Islet of Langerhans (tissue), 1 donor: ENCODE data around the gene CACNA1C.
A peak's percentile ranks its signal among the peaks of the same experiment; 100 is the strongest.

Experiments
- FAIRE-seq: peaks from one replicate; lab custom pipeline; 2011; peaks lifted over from hg19 to GRCh38; lab: Jason Lieb, UNC

CACNA1C gene

DNA sequence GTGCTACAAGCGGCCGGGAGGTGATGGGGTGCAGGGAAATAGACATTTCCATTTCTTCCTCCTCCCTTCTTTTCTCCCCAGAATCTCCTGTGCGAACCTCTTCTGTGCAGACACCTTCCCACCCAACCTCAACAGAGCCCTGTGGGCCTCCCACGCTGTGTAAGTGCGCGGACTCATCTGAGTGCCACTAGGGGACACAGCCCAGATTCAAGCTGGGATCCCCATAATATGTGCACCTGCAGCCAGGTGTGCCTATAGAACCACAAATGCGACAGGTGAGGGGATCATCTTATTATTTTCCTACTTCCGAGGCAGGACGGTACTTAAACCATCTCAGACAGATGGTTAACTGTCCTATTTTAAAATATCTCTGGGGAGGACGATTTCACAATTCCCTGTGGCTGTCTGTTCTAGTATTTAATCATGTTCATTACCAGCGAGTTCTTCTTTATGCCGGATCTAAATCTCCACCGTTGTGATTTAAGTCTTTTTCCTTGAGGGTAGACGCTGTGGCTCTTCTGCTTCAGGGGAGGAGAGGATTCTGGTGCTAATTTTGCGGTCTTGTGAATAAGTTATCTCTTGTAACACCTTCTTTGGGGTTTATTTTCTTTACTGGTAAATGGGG lies 17.2 kb upstream of the CACNA1C start:
- no peak for FAIRE-seq

DNA sequence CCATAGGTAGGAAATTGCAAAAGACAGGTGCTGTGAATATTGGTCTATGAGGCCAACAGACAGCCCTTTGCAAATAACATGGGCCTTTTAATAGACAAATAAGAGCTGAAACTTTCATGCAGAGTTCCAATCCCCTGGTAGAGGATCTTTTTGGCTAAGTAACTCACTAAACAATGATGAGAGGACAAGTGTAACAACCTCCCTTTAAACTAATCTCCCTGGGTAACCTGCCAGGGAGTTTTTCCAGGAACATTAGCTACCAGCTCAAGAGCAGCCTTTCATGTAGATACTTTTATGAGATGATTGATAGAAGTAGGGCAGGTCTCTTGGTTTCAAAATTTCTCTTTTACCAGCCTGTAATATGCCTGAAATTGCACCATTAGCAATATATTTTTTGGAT lies 13.8 kb upstream of the CACNA1C start:
- no peak for FAIRE-seq

DNA sequence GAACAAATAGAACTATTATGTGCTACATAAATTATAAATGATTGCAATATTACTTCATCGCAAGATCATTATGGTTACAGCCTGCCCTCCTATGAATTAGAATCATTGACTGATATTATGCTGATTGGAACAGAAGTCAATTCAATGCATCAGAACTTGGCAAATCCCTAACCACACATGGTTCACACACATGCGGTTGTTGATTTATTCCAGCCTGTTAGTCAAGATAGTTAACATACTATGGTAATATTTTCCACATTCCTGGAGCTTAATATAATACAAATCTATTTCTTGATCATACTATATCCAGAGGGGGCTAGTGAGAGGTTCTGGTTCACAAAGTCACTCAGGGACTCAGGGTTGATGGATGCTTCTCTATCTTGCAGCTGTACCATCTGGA lies 9.7 kb upstream of the CACNA1C start:
- no peak for FAIRE-seq

DNA sequence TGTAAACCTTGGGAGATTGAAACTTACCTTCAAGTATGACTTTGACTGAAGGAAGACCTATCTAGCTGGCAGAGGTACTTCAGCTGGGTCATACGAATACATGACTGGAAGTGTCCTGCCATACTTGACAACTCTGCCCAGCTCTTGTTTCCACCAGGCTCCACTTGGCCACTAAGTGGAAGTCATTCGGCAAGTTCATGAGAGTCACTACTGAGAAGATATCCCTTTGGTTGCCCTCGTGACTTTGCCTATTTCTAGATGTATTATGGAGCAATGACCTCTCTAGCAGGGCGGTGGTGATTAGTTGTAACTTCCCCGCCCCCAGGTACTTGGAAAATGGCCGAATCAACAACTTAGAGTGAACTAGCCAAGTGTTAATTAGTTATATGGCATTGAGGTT lies 8.6 kb upstream of the CACNA1C start:
- no peak for FAIRE-seq

DNA sequence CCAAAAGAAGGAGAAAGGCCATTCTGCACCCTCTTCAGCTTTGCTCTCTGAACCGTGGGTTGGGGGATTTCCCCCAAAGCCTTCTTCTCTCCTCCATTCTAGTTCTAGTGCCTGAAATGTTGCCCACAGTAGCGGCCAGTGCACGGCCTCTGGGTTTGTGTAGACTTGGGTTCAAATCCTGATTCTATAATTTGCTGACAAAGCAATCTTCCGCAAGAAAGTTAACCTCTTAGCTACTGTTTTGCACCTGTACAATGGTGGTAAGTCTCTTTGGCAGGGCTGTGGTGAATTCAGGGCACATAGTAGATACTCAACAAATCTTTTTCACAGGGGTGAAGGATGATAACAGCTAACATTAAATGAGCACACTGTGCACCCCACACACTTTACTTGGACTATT lies 5.8 kb upstream of the CACNA1C start:
- no peak for FAIRE-seq

DNA sequence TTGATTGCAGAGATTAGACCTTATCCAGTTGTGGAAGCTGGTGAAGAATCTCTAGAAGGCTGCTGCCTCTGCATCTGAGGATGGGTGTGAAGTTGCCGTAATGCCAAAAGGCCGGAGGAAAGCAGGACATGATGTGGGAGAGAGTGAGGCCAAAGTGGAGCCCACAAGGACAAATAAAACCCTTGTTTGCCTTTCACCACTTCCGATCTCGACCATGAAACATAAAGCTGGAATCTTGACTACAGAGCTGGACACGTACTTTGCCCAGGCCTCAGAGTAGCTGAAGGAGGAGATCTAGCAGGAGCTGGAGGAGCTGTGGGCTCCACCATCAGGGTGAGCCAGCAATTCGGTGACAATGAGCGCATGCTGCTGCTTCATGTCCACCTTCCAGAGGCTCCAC lies 5.0 kb upstream of the CACNA1C start:
- no peak for FAIRE-seq

DNA sequence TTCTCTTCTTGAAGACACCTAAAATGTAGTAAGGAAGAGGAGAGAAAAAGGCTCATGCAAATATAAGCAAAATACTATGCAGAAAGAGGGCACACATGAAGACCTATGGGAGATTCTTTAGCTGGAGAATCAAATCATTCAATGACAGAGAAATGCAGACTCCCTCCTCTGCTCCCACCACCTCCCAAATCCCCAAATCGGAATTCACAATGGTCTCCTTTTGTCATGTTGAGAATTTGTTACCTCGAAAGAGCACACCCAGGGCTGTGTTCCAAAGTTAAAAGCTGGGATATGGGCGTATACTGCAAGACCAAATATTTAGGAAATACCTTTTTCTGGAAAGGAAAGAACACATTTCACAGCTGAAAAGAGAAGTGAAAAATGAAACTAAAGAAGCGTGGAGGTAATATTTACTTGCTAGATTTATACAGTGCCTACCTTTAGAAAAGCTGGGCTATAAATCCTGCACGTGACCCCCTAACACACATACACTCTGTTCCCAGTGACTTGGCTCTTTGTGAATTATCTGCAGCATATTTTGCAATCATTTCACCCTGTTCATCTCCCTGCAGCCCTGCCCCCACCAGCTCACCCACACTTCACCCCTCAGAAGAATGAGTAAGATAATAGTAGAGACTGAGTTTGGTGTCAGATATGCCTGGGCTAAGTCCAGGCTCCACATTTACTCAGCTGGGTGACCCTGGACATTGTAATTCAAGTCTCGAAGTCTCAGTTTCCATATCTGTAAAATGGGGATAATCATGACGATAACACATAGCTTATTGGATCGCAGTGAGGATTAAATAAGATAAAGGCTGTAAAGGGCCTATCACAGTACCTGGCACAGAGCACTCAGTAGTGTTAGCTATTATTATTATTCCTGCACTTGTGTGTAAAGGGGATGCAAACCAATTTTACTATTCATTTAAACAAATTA lies 2.9 kb upstream of the CACNA1C start:
- no peak for FAIRE-seq

DNA sequence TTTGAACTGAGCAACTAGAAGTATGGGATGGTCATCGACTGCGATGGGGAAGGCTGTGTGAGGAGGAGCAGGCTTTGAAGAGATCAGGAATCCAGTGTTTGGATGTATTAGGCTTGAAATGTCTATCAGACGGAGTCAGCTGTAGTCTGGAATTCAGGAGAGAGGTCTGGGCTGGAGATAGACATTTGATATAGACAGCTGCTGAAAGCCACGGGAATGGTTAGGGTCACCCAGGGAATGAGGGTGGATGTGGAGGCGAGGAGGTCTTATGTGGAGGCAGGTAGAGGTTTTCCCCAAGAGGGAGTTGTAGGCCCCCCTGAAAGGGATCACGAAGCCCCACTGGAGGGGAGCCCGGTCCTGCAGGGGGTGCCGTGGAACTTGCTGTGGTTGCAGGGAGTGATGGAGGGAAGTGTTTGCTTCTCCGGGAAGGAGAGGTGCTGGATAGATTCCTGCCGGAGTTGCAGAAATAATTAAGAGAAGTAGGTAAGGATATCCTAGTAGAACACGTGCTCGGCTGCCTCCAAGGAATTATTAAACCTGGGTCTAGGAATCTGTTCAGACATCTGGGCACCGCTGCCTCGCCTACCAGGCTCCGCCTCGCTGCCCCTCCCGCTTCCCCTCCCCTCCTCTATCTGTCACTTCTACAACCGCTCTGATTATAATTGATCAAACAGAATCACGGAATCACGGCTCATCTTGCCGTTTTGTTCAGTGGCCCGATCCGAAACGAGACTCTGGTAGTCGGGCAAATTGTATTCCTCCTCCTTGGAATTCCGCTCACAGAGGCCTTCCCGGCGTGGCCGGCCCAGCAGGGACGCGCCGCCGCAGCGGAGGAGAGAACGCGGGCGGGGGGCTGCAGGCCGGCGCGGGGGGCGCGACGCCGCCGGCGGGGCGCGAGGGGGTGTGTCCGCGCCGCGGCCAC lies 826 bp upstream of the CACNA1C start:
- no peak for FAIRE-seq

DNA sequence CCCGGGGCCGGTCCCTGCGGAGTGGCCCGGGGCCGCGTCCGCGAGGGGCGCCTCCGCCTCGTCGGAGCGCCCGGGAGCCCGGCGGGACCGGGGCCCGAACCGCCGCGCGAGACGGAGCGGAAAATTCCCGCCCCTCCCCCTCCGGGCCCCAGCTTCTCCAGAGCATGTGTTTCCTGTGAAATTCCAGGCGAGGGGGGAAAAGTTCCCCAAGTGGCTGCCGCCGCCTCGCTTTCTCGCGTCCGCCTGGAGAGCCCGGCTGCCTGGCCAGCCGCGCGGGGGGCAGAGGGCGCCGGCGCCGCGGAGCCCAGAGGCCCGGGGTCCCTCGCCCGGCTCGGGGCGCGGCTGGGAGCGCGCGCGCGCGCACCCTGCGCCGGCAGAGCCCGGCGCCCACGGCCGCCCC lies 904 bp downstream of the CACNA1C start:
- no peak for FAIRE-seq

DNA sequence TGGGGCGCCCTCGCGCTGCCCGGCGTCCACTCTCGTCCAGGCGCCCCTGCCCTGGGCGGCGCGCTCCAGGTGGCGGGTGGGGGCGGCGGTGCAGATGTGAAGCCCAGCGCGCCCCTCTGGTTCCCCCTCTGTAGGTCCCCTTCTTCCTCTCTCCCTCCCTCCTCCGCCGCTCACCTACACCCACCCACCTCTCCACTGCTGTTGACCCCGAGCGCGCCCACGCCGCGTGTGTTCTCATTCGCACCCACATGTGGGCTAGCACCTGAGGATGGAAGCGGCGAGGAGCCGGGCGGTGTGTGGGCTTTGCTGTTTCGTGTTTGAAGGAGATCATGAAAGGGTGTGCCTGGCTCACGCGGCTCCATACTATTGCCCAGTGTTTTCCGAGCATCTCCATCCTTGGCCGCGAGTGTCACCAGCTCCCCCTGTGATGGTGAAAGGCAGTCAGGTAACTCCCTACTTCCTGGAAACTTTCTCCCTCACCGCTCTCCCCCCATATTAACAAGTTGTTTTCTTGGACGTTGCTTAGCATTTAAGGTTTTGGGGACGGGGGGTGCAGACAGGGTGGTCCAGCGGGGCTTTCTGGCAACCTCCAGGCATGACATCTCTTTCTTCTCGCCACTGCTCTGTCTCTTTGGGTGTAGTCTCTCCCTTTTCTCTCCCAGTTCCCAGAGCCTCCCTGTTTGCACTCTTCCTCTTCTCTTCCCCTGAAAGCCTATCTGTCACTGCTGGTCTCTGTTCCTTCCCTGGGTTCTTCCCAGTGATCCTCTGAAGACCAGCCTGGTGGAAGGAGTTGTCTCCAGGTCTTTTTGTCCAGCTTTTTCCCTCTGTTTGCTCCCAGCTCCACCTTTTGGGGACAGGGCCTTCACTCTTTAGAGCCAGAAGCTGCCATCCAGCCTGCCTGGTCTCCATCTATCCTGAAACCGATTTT lies 1.6 kb downstream of the CACNA1C start:
- FAIRE-seq, result no peak

DNA sequence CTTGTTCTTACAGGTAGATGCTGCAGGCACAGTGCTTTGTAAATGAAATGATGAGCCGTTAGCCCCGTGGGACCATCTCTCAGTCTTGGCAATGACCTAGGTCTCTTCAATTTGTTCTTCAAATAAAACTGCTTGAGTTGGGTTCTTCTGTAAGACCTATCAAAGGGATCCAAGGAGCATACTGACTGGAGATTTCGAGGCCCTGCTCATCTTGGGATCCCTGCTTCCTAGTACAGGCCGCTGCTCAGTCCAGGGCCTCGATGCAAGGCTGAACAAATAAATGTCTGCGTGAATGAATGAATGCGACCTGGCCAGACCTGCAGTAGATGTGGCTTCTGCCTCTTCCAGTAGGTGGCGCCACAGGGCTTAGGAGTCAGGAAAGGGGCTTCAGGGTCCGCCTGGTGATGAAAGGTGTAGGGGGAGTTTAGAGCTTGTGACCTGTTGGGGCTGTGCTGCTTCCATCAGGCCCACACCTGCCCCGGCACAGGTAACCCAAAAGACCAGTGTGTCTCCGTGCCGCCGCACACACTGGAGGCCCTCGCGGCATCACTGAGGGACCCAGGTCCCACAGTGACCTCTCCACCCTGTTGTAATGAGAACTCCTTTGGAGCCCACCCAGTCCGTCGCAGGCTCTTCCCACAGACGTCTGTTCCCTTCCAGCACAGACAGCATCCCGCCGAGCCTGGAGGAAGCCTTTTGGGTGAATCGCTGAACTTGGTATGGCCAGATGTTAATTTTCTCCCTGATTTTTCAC lies 4.4 kb downstream of the CACNA1C start:
- FAIRE-seq, result no peak

DNA sequence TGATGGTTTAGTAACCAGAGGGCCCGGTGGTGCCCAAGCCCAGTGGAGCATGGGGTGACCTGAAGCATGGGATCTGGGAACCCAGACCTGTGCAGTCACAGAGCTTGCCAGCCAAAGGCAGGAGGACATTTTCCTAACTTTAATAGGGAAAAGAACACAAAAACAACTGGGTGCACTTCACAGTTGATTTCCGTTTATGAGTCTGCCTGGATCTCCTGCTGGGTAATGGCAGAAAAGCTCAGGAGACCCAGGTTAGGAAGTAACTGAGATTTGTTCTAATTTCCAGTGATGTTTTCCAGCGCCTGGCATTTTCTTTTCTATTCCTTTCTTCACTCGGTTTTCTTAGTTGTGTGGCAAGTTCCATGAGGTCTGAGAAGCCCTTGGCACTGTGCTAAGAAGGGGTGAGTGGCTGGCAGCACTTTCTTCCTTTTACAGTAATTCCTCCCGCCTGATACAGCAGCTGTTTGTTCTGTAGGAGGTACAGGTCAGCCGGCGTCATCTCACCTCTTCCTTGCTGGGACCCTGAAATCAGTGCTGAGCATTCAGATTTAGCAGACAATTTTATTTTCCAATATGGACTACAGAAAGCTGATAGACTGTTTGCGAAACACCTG lies 5.1 kb downstream of the CACNA1C start:
- FAIRE-seq, result no peak

DNA sequence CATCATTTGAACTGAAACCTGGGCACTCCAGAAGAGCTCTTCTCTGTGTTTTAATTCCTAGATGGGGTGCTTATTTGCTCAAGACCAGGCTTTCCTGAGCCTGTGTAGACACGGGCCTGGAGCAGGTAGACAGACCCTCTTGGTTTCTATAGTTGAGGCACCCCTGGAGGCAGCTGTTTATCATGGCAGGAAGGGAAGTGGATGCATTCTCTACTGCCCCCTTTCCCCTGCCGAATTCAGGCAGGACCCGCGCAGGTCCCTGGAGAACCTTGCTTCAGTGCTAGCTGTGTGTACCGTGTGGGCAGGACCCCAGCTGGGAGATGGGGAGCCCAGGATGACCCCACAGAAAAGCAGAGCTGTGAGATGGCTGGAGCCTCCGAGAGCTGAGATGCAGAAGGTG lies 6.0 kb downstream of the CACNA1C start:
- no peak for FAIRE-seq

DNA sequence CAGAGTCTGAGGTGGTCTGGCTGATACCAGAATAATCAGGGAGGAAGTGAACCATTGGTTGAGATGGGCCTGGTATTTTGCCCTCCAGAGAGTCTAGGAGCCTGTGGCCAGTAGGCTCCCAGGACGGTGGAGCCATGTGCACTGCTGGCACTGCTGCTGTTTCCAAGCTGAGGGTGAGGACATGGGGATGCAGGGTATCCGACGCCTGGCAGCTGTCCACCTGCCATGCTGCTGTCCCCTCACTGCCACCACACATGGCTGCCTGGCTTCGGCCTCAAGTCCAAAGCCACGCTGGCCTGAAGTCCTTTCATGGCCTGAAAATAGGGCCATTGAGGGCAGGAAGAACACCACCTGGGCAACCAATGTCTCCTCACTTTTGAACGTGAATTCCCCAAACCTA lies 8.6 kb downstream of the CACNA1C start:
- FAIRE-seq, result no peak

DNA sequence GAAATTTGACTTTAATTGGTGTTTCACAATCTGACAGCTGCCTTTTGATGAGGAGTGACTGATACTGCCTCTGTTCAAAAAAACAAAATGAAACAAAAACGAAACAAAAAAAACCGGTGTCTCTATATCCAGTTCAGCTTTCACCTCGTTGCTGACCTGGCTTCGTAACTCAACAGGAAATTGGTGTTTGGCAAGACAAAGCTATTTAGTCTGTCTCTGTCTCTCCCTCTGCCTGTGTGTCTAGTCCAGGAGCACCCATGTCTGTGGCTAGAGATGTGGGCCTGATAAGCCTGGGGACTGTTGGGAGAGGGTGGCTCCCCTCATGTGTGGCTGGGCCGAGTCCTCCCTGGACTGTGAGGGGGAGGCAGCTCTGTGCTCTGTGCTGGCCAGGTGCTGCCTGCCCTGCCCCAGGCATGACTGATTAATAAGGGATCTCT lies 11.3 kb downstream of the CACNA1C start:
- FAIRE-seq, result peak; percentile 53

DNA sequence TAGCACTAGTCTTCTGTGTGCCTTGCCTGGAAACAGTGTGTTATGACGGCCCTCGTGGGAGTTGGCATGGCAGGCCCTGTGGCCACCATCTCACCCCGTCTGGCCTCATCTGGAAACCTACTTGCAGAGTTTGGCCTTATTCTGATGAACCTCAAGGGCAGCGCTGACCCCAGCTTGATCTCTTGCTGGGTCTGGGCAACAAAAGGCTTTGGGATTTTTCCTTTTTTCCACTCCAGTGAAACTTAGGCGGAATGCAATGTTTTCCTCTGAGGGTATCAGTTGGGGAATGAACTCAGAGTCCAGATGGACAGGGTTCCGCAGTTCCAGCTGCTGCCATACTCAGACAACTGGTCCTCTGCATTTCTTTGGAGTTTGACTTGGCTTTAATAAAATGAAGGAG lies 15.9 kb downstream of the CACNA1C start:
- FAIRE-seq, result no peak

DNA sequence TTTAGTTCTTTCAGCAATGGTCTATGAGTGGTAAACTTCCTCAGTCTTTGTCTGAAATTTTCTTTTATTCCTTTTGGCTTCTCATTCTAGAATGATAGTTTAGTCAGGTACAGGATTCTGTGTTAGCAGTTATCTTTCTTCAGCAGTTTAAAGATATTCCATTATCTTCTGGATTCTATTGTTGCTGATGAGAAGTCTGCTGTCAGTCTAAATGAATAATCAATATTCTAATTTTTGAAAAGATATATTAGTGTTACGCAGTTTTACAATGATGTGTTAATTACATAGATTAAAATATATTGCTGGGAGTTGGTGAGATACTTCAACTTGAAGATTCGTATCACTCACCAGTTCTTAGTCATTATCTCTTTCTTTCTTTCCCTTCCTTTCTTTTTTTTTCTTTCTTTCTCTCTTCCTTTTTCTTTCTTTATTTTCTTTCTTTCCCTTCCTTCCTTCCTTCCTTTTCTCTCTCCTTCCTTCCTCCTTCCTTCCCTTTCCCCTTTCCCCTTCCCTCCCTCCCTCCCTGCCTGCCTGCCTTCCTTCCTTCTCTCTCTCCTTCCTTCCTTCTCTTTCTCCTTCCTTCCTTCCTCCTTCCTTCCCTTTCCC lies 17.8 kb downstream of the CACNA1C start:
- peak; percentile 65 for FAIRE-seq

DNA sequence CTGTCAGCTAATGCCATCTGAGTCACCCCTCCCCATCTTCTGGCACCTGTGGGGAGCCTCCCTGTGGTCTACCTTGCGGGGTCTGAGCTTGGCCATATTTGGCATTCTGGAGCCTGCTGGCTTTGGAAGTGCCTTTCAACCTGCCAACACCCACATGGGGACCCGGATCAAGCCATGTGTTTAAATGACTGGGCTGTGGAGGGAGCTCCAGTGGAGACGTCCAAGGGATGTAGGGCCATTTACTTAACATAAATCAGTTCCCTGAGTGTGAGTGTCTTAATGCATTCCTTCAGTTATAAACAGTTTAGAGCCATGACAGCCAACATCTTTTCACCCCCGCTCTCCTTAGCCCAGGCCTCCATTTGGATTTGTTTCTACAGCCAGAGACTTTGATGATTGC lies 22.0 kb downstream of the CACNA1C start:
- FAIRE-seq, result no peak

DNA sequence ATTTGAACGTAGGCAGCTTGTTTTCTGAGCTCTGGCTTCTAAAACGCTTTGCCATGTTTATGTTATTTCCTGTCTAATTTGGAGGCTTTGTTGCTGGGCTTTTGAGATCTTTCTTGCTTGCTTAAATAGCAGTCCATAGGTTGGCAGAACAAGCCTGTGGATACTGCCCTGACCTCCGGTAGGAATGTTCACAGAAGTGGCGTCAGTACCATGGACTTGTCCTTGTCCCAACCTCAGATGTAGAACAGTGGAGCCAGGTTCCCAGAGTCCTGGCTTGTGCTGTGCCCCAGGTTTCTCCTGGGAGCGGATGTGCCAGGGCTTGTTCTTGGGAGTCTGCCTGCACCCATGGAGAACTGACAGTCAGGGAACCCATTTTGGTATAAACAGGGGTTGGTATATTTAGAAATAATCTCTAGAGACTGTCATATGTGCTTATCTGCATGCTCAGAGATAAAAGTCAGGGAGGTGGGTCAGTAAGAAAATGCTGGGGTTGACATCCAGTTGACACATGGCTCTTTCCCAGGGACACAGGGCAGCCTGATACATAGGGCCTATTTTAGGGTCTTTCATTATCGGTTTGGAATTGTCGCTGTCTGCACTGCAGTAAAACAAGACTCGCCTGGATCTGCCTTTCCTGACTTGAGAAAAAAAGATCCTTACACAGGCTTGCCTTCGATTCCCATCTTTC lies 22.9 kb downstream of the CACNA1C start:
- no peak for FAIRE-seq
